ENCODE results near the gene HMCN2. TPM values are rescaled to one million over a fixed set of nuclear protein-coding genes. Genes with fewer than 3 reads are reported as not detected.

HMCN2 gene
- total RNA-seq, 4 donors from 2014 or later, result 1.3 to 6.3 (median 3.5) TPM

GRCh38 chr9:130342714-130343085 is 77.1 kb downstream of the HMCN2 start:
- WGBS, result 74% methylated on average over 7 of the region's 11 CpGs
- H3K4me3 ChIP-seq, result no peak overlapping the region
- no peaks in the 10 kb centered on the region for H3K36me3 ChIP-seq
- no peaks in the 10 kb centered on the region for H3K9me3 ChIP-seq
- DNase-seq (ENCODE audit: low spot score in 2 of 2), result no peak
- no peak overlapping the region for H3K27ac ChIP-seq
- H3K4me1 ChIP-seq, result peaks cover 3% of the 10 kb centered on the region
- no peaks in the 10 kb centered on the region for H3K27me3 ChIP-seq
- no peak for TF ChIP-seq POLR2A (IDR thresholded peaks at IDR 0.05)
- no peak for TF ChIP-seq POLR2AphosphoS5 (IDR thresholded peaks at IDR 0.05)
- no peak for TF ChIP-seq EP300 (IDR thresholded peaks at IDR 0.05)
- TF ChIP-seq, protein P1, sequence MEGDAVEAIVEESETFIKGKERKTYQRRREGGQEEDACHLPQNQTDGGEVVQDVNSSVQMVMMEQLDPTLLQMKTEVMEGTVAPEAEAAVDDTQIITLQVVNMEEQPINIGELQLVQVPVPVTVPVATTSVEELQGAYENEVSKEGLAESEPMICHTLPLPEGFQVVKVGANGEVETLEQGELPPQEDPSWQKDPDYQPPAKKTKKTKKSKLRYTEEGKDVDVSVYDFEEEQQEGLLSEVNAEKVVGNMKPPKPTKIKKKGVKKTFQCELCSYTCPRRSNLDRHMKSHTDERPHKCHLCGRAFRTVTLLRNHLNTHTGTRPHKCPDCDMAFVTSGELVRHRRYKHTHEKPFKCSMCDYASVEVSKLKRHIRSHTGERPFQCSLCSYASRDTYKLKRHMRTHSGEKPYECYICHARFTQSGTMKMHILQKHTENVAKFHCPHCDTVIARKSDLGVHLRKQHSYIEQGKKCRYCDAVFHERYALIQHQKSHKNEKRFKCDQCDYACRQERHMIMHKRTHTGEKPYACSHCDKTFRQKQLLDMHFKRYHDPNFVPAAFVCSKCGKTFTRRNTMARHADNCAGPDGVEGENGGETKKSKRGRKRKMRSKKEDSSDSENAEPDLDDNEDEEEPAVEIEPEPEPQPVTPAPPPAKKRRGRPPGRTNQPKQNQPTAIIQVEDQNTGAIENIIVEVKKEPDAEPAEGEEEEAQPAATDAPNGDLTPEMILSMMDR (IDR thresholded peaks at IDR 0.05), result no peak

DNA sequence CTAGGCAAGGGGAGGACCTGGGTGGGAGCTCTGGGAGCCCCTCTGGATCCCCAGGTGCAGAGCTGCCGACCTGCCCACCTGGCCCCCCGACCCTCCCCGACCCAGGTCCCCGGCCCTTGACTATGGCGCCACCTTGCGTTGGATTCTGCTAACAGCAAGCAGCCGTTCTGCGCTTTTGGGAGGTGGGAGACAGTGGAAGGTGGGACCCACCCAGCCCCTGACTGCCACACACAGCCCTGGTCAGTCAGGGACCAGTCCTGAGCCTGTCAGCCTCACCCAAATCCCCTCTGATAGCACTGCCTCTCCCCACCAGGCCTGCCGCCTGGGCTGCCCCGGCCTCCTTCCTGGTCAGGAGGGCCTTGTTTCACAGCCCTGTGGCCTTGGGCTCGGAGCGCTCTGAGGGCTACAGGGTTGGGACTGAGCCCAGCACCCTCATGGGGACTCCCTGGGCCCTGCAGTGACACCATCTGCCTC is 77.9 kb downstream of the HMCN2 start:
- Histone ChIP-seq H3K4me3 (no peak overlapping the region), H3K9me3 (no peaks in the 10 kb centered on the region), H3K4me1 (peaks cover 3% of the 10 kb centered on the region), H3K27me3 (no peaks in the 10 kb centered on the region), H3K27ac (no peak overlapping the region), H3K36me3 (no peaks in the 10 kb centered on the region)
- DNase-seq (ENCODE audit: low spot score in 2 of 2), result no peak
- TF ChIP-seq, protein P1 (IDR thresholded peaks at IDR 0.05), result peak; percentile 19 to 78
- no peak for TF ChIP-seq EP300 (IDR thresholded peaks at IDR 0.05)
- 45% methylated on average over 8 of the region's 12 CpGs for WGBS

GRCh38 chr9:130344366-130344765 is 78.8 kb downstream of the HMCN2 start:
- H3K4me3 ChIP-seq, result no peak overlapping the region
- H3K36me3 ChIP-seq, result no peaks in the 10 kb centered on the region
- peaks cover 3% of the 10 kb centered on the region for H3K4me1 ChIP-seq
- no peak for TF ChIP-seq POLR2AphosphoS5 (IDR thresholded peaks at IDR 0.05)
- TF ChIP-seq EP300 (IDR thresholded peaks at IDR 0.05), result no peak
- TF ChIP-seq, protein P1 (IDR thresholded peaks at IDR 0.05), result no peak
- TF ChIP-seq POLR2A (IDR thresholded peaks at IDR 0.05), result no peak
- H3K27ac ChIP-seq, result no peak overlapping the region
- no peak for DNase-seq (ENCODE audit: low spot score in 2 of 2)
- H3K27me3 ChIP-seq, result no peaks in the 10 kb centered on the region
- H3K9me3 ChIP-seq, result no peaks in the 10 kb centered on the region
- 91% methylated on average over 1 of the region's 1 CpG for WGBS

- WGBS, result 64% methylated on average over 5 of the region's 9 CpGs
Observed at GRCh38 chr9:130345009-130345896, 79.7 kb downstream of the HMCN2 start.

GRCh38 chr9:130345897-130346385 is 80.4 kb downstream of the HMCN2 start:
- Histone ChIP-seq H3K9me3 (no peaks in the 10 kb centered on the region), H3K27ac (no peak overlapping the region), H3K27me3 (no peaks in the 10 kb centered on the region), H3K4me1 (peaks cover 3% of the 10 kb centered on the region), H3K36me3 (no peaks in the 10 kb centered on the region), H3K4me3 (no peak overlapping the region)
- no peak for DNase-seq (ENCODE audit: low spot score in 2 of 2)
- 70% methylated on average over 9 of the region's 13 CpGs for WGBS
- TF ChIP-seq, protein P1 (IDR thresholded peaks at IDR 0.05), result no peak
- TF ChIP-seq POLR2AphosphoS5 (IDR thresholded peaks at IDR 0.05), result no peak
- TF ChIP-seq EP300 (IDR thresholded peaks at IDR 0.05), result no peak
- no peak for TF ChIP-seq POLR2A (IDR thresholded peaks at IDR 0.05)

More at GRCh38 chr9:130345009-130345896, 79.7 kb downstream of the HMCN2 start:
- Histone ChIP-seq H3K9me3 (no peaks in the 10 kb centered on the region), H3K27ac (no peak overlapping the region), H3K4me1 (peaks cover 3% of the 10 kb centered on the region), H3K36me3 (no peaks in the 10 kb centered on the region), H3K27me3 (no peaks in the 10 kb centered on the region), H3K4me3 (no peak overlapping the region)
- DNase-seq (ENCODE audit: low spot score in 2 of 2), result no peak
- TF ChIP-seq POLR2A (IDR thresholded peaks at IDR 0.05) (no peak), EP300 (IDR thresholded peaks at IDR 0.05) (no peak), POLR2AphosphoS5 (IDR thresholded peaks at IDR 0.05) (no peak)
- TF ChIP-seq, protein P1 (IDR thresholded peaks at IDR 0.05), result no peak

Data from suprapubic skin (tissue), 4 donors.